Activated CD8-positive, alpha-beta memory T cell treated with anti-CD3 and anti-CD28 coated beads, Interleukin-2, amount 50 U/mL, for 48 hours (primary cell): ENCODE measurements around the gene FMOD.

Experiments used
- DNase-seq: peaks from one replicate; pipeline ENCODE4 v3.0.0-alpha.2; 2020

FMOD gene

GRCh38 chr1:203360547-203361185, 9.7 kb upstream of the FMOD start:
- DNase-seq, result no peak

- no peak for DNase-seq
These were observed 8.2 kb upstream of the FMOD start for GRCh38 chr1:203359010-203359571.

GRCh38 chr1:203354246-203354645, 3.3 kb upstream of the FMOD start:
- no peak for DNase-seq

GRCh38 chr1:203353486-203353885, 2.6 kb upstream of the FMOD start:
- DNase-seq, result no peak

- DNase-seq, result no peak
These were observed 973 bp downstream of the FMOD start for GRCh38 chr1:203349773-203350524.

GRCh38 chr1:203349166-203349565, 1.8 kb downstream of the FMOD start:
- DNase-seq, result no peak

GRCh38 chr1:203346769-203347102, 4.2 kb downstream of the FMOD start:
- DNase-seq, result no peak

GRCh38 chr1:203346060-203346768, 4.7 kb downstream of the FMOD start:
- no peak for DNase-seq

- DNase-seq, result no peak
These were observed 6.8 kb downstream of the FMOD start for GRCh38 chr1:203343956-203344754.

- DNase-seq, result peak; percentile 64
These were observed 8.6 kb downstream of the FMOD start for GRCh38 chr1:203342192-203342940.

- DNase-seq, result peak; percentile 68
These were observed 10.7 kb downstream of the FMOD start for GRCh38 chr1:203340112-203340790.

GRCh38 chr1:203338335-203339036, 12.4 kb downstream of the FMOD start:
- DNase-seq, result peak; percentile 65

- DNase-seq, result no peak
These were observed 14.8 kb downstream of the FMOD start for GRCh38 chr1:203336097-203336496.

- no peak for DNase-seq
These were observed 15.4 kb downstream of the FMOD start for GRCh38 chr1:203335503-203335902.

GRCh38 chr1:203331224-203331623, 19.7 kb downstream of the FMOD start:
- no peak for DNase-seq

GRCh38 chr1:203328714-203329122, 22.2 kb downstream of the FMOD start:
- DNase-seq, result no peak

GRCh38 chr1:203327684-203328457, 23.1 kb downstream of the FMOD start:
- DNase-seq, result peak; percentile 84

- peak; percentile 95 for DNase-seq
These were observed 23.9 kb downstream of the FMOD start for GRCh38 chr1:203326830-203327683.
